SK-N-SH (cell line): ENCODE measurements around the gene DROSHA. TPM values are rescaled to one million over a fixed set of nuclear protein-coding genes. Genes with fewer than 3 reads are reported as not detected.

ENCODE experiments used
- CTCF ChIA-PET: fragments of 300-600, 350-600 bp; formaldehyde crosslinking; extraction: SDS; loops from one replicate; lab custom pipeline; 2021; lab: Yijun Ruan, JAX
- POLR2A ChIA-PET: fragments of 350-600 bp; sonication (Branson Sonifier 250); formaldehyde crosslinking; extraction: SDS; loops from one replicate; lab custom pipeline; 2020; ENCODE audit warnings: antibody characterized with exemption, inconsistent platforms; lab: Yijun Ruan, JAX
- DNase-seq: peaks from one replicate; pipeline ENCODE4 v3.0.0; 2012
- H2AFZ ChIP-seq: fragments of 200-600 bp; sonication (generic); 2 replicates; pipeline ENCODE4 v1.8.1; 2016; ENCODE audit warnings: antibody characterized with exemption, mild to moderate bottlenecking, low read depth
- H3F3A ChIP-seq: fragments of 200-600 bp; sonication (generic); replicated peaks from 2 replicates; pipeline ENCODE3; 2016; ENCODE audit warnings: antibody characterized with exemption, mild to moderate bottlenecking; ENCODE audit not compliant: insufficient read depth
- H3K27ac ChIP-seq, 2 experiments: fragments of 200-500 bp in 1 of 2; fragments of 200-600 bp in 1 of 2; sonication (Bioruptor generic) in 1 of 2; sonication (generic), shearing (Covaris generic) in 1 of 2; 2 replicates each; pipeline versions ENCODE4 v1.5.1 to v1.6.1; 2014 to 2016; ENCODE audit warnings: low read depth in 2 of 2, inconsistent platforms in 1 of 2, low read length in 1 of 2, mild to moderate bottlenecking in 1 of 2, mixed read lengths in 1 of 2
- H3K27me3 ChIP-seq: fragments of 200-600 bp; sonication (generic), shearing (Covaris generic); 2 replicates; pipeline ENCODE4 v1.6.1; 2016; ENCODE audit warnings: mixed run types; ENCODE audit not compliant: insufficient read depth
- H3K36me3 ChIP-seq, 2 experiments: fragments of 200-500 bp in 1 of 2; fragments of 200-600 bp in 1 of 2; sonication (Bioruptor generic) in 1 of 2; sonication (generic) in 1 of 2; replicated peaks in 1 of 2; 2 replicates each; pipeline versions ENCODE3 to v1.5.1; 2014 to 2016; ENCODE audit warnings: low read length in 1 of 2, mild to moderate bottlenecking in 1 of 2; ENCODE audit not compliant: insufficient read depth in 2 of 2, control insufficient read depth in 1 of 2
- H3K4me1 ChIP-seq, 2 experiments: fragments of 200-500 bp in 1 of 2; fragments of 200-600 bp in 1 of 2; sonication (Bioruptor generic) in 1 of 2; sonication (generic), shearing (Covaris generic) in 1 of 2; 2 replicates each; pipeline versions ENCODE4 v1.5.1 to v1.6.1; 2014 to 2016; ENCODE audit warnings: low read depth in 1 of 2, low read length in 1 of 2, mixed run types in 1 of 2; ENCODE audit not compliant: insufficient read depth in 2 of 2, control insufficient read depth in 1 of 2
- H3K4me2 ChIP-seq: fragments of 200-600 bp; sonication (generic), shearing (Covaris generic); 2 replicates; pipeline ENCODE4 v1.6.1; 2017; ENCODE audit warnings: mixed run types
- H3K4me3 ChIP-seq, 2 experiments: fragments of 200-500 bp in 1 of 2; fragments of 200-600 bp in 1 of 2; sonication (Bioruptor generic) in 1 of 2; sonication (generic), shearing (Covaris generic) in 1 of 2; 2 replicates each; pipeline versions ENCODE4 v1.5.1 to v1.8.1; 2014 to 2016; ENCODE audit warnings: low read depth in 2 of 2, inconsistent platforms in 1 of 2, low read length in 1 of 2, mild to moderate bottlenecking in 1 of 2, mixed read lengths in 1 of 2, moderate library complexity in 1 of 2
- H3K79me2 ChIP-seq: fragments of 200-600 bp; sonication (generic); 2 replicates; pipeline ENCODE4 v1.8.1; 2017; ENCODE audit warnings: mild to moderate bottlenecking; ENCODE audit not compliant: insufficient read depth
- H3K9ac ChIP-seq: fragments of 200-600 bp; sonication (generic); 2 replicates; pipeline ENCODE4 v1.6.1; 2017; ENCODE audit warnings: mixed run types
- H3K9me2 ChIP-seq: fragments of 200-600 bp; sonication (generic); 2 replicates; pipeline ENCODE4 v1.6.1; 2017; ENCODE audit warnings: mixed run types
- H3K9me3 ChIP-seq: fragments of 200-600 bp; sonication (generic); 2 replicates; pipeline ENCODE4 v1.6.1; 2017; ENCODE audit warnings: mixed run types, mild to moderate bottlenecking, moderate library complexity
- H4K20me1 ChIP-seq: fragments of 200-600 bp; sonication (generic); 2 replicates; pipeline ENCODE4 v1.6.1; 2017; ENCODE audit warnings: mild to moderate bottlenecking, mixed run types; ENCODE audit not compliant: insufficient read depth
- EP300 ChIP-seq, 2 experiments: IDR thresholded peaks; 2 replicates each; pipeline versions ENCODE4 v1.4.0 to v1.6.1; 2012; ENCODE audit warnings: borderline replicate concordance in 1 of 2, low read depth in 1 of 2, low read length in 1 of 2
- EZH2phosphoT487 ChIP-seq: fragments of 200-600 bp; sonication (generic); IDR thresholded peaks from 2 replicates; pipeline ENCODE4 v1.6.1; 2017; ENCODE audit warnings: low read depth, mixed run types, mild to moderate bottlenecking, antibody characterized with exemption, moderate library complexity, borderline replicate concordance
- FOSL2 ChIP-seq: IDR thresholded peaks from 2 replicates; pipeline ENCODE4 v1.4.0; 2012; ENCODE audit warnings: low read depth, mild to moderate bottlenecking, moderate library complexity, borderline replicate concordance
- FOXJ3 ChIP-seq: sonication (generic); formaldehyde crosslinking; IDR thresholded peaks from 2 replicates; pipeline ENCODE4 v1.5.1; 2020; ENCODE audit warnings: mild to moderate bottlenecking, missing genetic modification reagents
- FOXM1 ChIP-seq: IDR thresholded peaks from 2 replicates; pipeline ENCODE4 v1.4.0; 2012; ENCODE audit warnings: low read depth, mild to moderate bottlenecking
- GABPA ChIP-seq: IDR thresholded peaks from 2 replicates; pipeline ENCODE4 v1.4.0; 2012; ENCODE audit warnings: low read depth, mild to moderate bottlenecking
- MEF2A ChIP-seq: IDR thresholded peaks from 2 replicates; pipeline ENCODE4 v1.4.0; 2012; ENCODE audit warnings: low read depth, borderline replicate concordance
- MXI1 ChIP-seq: IDR thresholded peaks from 2 replicates; pipeline ENCODE4 v1.6.1; 2012; ENCODE audit warnings: mild to moderate bottlenecking, low read depth, low read length, improper control_type of control experiment
- NFIC ChIP-seq: IDR thresholded peaks from 2 replicates; pipeline ENCODE4 v1.4.0; 2012; ENCODE audit warnings: borderline replicate concordance
- NRF1 ChIP-seq: IDR thresholded peaks from 2 replicates; pipeline ENCODE4 v1.6.1; 2012; ENCODE audit warnings: low read depth, mild to moderate bottlenecking, low read length
- RAD21 ChIP-seq: IDR thresholded peaks from 2 replicates; pipeline ENCODE4 v1.6.1; 2012; ENCODE audit warnings: mild to moderate bottlenecking, low read length
- RFX5 ChIP-seq: IDR thresholded peaks from 2 replicates; pipeline ENCODE4 v1.6.1; 2012; ENCODE audit warnings: mild to moderate bottlenecking, improper control_type of control experiment, low read length
- polyA plus RNA-seq, 3 experiments: library from polyadenylated mRNA; depleted of rRNA; stranded (reverse); fragments of >200 nt; gene quantifications; 2 replicates each; pipeline ENCODE4 v1.2.3, GENCODE V29; 2012
- TF ChIP-seq, protein P1 (sequence below): IDR thresholded peaks from 2 replicates; pipeline ENCODE4 v1.6.1; 2012; ENCODE audit warnings: mild to moderate bottlenecking, low read depth, low read length, moderate library complexity
- TF ChIP-seq, protein P2 (sequence below): IDR thresholded peaks from 2 replicates; pipeline ENCODE4; 2012
- TF ChIP-seq, protein P3 (sequence below): IDR thresholded peaks from 2 replicates; pipeline ENCODE4 v1.4.0; 2012; ENCODE audit warnings: low read depth

Gene DROSHA
- polyA plus RNA-seq, 1 of the 3 experiments (the other 2 are of a cell fraction), result 49.3 TPM

DNA sequence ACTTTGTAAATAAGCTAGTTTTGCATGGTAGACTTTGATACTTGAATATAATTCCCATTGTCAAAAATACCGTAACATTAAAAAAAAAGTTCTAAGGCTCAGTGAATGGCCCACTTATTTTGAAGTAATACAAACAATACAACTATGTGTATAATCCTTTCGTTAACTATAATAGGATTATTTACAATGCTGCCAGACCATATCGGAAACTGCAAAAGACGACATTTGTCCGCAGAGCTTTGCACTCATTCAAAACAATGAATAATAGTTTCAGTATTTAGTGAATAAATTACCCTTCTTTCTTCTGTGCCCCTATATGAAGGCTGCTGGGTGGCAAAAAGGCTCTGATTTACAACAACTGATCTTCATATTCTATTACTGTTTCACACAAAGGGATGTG, 121.8 kb downstream of the DROSHA start (continued):
- TF ChIP-seq, protein P1, sequence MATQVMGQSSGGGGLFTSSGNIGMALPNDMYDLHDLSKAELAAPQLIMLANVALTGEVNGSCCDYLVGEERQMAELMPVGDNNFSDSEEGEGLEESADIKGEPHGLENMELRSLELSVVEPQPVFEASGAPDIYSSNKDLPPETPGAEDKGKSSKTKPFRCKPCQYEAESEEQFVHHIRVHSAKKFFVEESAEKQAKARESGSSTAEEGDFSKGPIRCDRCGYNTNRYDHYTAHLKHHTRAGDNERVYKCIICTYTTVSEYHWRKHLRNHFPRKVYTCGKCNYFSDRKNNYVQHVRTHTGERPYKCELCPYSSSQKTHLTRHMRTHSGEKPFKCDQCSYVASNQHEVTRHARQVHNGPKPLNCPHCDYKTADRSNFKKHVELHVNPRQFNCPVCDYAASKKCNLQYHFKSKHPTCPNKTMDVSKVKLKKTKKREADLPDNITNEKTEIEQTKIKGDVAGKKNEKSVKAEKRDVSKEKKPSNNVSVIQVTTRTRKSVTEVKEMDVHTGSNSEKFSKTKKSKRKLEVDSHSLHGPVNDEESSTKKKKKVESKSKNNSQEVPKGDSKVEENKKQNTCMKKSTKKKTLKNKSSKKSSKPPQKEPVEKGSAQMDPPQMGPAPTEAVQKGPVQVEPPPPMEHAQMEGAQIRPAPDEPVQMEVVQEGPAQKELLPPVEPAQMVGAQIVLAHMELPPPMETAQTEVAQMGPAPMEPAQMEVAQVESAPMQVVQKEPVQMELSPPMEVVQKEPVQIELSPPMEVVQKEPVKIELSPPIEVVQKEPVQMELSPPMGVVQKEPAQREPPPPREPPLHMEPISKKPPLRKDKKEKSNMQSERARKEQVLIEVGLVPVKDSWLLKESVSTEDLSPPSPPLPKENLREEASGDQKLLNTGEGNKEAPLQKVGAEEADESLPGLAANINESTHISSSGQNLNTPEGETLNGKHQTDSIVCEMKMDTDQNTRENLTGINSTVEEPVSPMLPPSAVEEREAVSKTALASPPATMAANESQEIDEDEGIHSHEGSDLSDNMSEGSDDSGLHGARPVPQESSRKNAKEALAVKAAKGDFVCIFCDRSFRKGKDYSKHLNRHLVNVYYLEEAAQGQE, result no peak
- no peak for TF ChIP-seq RFX5

DNA sequence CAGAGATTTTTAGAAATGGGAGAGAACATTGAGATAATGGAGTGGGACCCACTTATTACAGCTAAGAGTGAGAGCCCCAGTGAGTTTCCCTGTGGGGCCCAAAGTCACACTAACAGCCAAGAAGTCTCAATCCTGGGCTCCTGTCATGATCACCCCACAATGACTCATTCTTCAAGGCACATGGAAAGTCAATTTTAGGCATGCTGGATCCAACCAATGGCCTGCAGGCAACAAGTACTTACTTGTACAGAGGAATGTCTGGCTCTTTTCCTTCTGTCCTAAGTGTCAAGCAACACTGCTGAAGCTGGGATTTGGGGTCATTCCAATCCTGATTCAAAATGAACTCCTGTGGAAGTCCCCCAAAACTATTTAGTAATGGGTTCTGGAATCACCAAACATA, 123.1 kb downstream of the DROSHA start:
- H3K4me3 ChIP-seq, result no peak overlapping the region
- POLR2A ChIA-PET, result no interaction called here
- H3K9ac ChIP-seq, result no peak overlapping the region
- H4K20me1 ChIP-seq, result no peaks in the 10 kb centered on the region
- no peaks in the 10 kb centered on the region for H3K27me3 ChIP-seq
- no peaks in the 10 kb centered on the region for H3K9me3 ChIP-seq
- H3K4me1 ChIP-seq, result peaks cover 6 to 39% of the 10 kb centered on the region in 2 experiments
- H3K79me2 ChIP-seq, result no peaks in the 10 kb centered on the region
- H2AFZ ChIP-seq, result no peak overlapping the region
- H3K27ac ChIP-seq, result no peak overlapping the region; a peak in 1 of 4 replicates
- DNase-seq, result no peak
- TF ChIP-seq, protein P2, sequence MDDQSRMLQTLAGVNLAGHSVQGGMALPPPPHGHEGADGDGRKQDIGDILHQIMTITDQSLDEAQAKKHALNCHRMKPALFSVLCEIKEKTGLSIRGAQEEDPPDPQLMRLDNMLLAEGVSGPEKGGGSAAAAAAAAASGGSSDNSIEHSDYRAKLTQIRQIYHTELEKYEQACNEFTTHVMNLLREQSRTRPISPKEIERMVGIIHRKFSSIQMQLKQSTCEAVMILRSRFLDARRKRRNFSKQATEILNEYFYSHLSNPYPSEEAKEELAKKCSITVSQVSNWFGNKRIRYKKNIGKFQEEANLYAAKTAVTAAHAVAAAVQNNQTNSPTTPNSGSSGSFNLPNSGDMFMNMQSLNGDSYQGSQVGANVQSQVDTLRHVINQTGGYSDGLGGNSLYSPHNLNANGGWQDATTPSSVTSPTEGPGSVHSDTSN, result no peak
- TF ChIP-seq EZH2phosphoT487 (no peak), EP300 (IDR thresholded peaks at IDR 0.05; ENCODE audit: borderline replicate concordance in 1 of 2, low read depth in 1 of 2, low read length in 1 of 2) (no peak), GABPA (no peak), RAD21 (no peak), FOXJ3 (no peak), NRF1 (no peak), RFX5 (no peak), MEF2A (no peak), FOXM1 (no peak), NFIC (no peak), MXI1 (no peak), FOSL2 (peak; percentile 52; the same call in 1 of the 2 replicates)
- TF ChIP-seq, protein P1, result no peak
- TF ChIP-seq, protein P3, sequence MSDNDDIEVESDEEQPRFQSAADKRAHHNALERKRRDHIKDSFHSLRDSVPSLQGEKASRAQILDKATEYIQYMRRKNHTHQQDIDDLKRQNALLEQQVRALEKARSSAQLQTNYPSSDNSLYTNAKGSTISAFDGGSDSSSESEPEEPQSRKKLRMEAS, result peak; percentile 66
- peaks cover 14% of the 10 kb centered on the region for H3F3A ChIP-seq
- no peak overlapping the region for H3K4me2 ChIP-seq
- H3K36me3 ChIP-seq, result peaks cover 49 to 69% of the 10 kb centered on the region in 2 experiments
- CTCF ChIA-PET, result interaction anchor here (0.6 kb wide), 1 partner anchor 99 kb away, joined by 3 read pairs; no protein-coding TSS in a partner anchor
- H3K9me2 ChIP-seq, result no peaks in the 10 kb centered on the region
